Aorta (tissue), 5 donors: ENCODE data around the gene HDAC3. TPM values are rescaled to one million over a fixed set of nuclear protein-coding genes. Genes with fewer than 3 reads are reported as not detected.

ENCODE experiments used
- ATAC-seq: fragments of 200-7000 bp; cut with Tn5 transposase; one replicate; pipeline ENCODE4 v1.9.1; 2022; ENCODE audit warnings: moderate library complexity; ENCODE audit not compliant: low FRiP score
- DNase-seq, 2 donors: peaks; one replicate each; pipeline ENCODE4 v3.0.0-alpha.2; 2020
- H3K27ac ChIP-seq, 2 donors: one replicate each; pipeline ENCODE4 v1.5.1; 2013; ENCODE audit warnings: low read length in 2 of 2, mild to moderate bottlenecking in 2 of 2, moderate library complexity in 2 of 2, control low read depth in 1 of 2, inconsistent platforms in 1 of 2, low read depth in 1 of 2
- H3K27me3 ChIP-seq, 2 donors: one replicate each; pipeline ENCODE4 v1.6.1; 2013; ENCODE audit warnings: control low read depth in 1 of 2, low read length in 1 of 2, mild to moderate bottlenecking in 1 of 2, moderate library complexity in 1 of 2; ENCODE audit not compliant: insufficient read depth in 2 of 2, control insufficient read depth in 1 of 2
- H3K36me3 ChIP-seq, 2 donors: one replicate each; pipeline ENCODE4 v1.6.1; 2013; ENCODE audit warnings: control low read depth in 1 of 2, low read length in 1 of 2, mild to moderate bottlenecking in 1 of 2; ENCODE audit not compliant: insufficient read depth in 2 of 2, control insufficient read depth in 1 of 2
- H3K4me1 ChIP-seq, 2 donors: one replicate each; pipeline ENCODE4 v1.6.1; 2013; ENCODE audit warnings: low read length in 2 of 2, control low read depth in 1 of 2, mild to moderate bottlenecking in 1 of 2, moderate library complexity in 1 of 2; ENCODE audit not compliant: insufficient read depth in 2 of 2, control insufficient read depth in 1 of 2
- H3K4me3 ChIP-seq, 2 donors: one replicate each; pipeline ENCODE4 v1.5.1; 2013; ENCODE audit warnings: low read length in 2 of 2, control low read depth in 1 of 2, mild to moderate bottlenecking in 1 of 2
- H3K9me3 ChIP-seq: one replicate; pipeline ENCODE4 v1.6.1; 2013; ENCODE audit warnings: mild to moderate bottlenecking, low read length; ENCODE audit not compliant: control insufficient read depth
- WGBS, 2 donors: extraction: QIAGEN DNeasy Blood & Tissue Kit; methylation state at CpG; one replicate each; pipeline ENCODE4 v1.1.7; 2013; 5-methylcytosine and 5-hydroxymethylcytosine counted together
- intact Hi-C, 2 donors: fragments of 100-400 bp; cut with DNase I; formaldehyde crosslinking; loops; one replicate each; pipeline versions ENCODE4 v1.14.2 to v1.15.0; 2022
- polyA plus RNA-seq, 2 donors: library from polyadenylated mRNA; stranded (reverse); fragments of 200-250 nt; gene quantifications; one replicate each; pipeline ENCODE4 v1.2.3, GENCODE V29; 2013
- total RNA-seq, 2 donors: library from RNA; stranded (reverse); fragmentation: NEBNext Ultra II Directional; extraction: Animal tissue kit (Norgen Biotek cat#: 25700); gene quantifications; one replicate each; pipeline ENCODE4 v1.2.1, GENCODE V29; 2021
- donor health status: healthy with polysubstance abuse.
- donor health status: Bipolar disorder and iron deficiency.
- donor health status: DM: no; HTN: no; CAD: no.
- donor health status: DM: no; HTN: no; CAD: no.
- donor health status: DM: yes; HTN: yes; CAD: no.

The HDAC3 gene
- total and polyA plus RNA-seq, 4 donors, result 21.3 to 86.8 (median 53.4) TPM

GRCh38 chr5:141633871-141634561, 2.6 kb downstream of the HDAC3 start:
- Histone ChIP-seq H3K36me3 (peaks cover 0 to 8% of the 10 kb centered on the region in 2 donors), H3K4me1 (no peaks in the 10 kb centered on the region), H3K27ac (no peak overlapping the region), H3K27me3 (no peaks in the 10 kb centered on the region), H3K9me3 (no peaks in the 10 kb centered on the region), H3K4me3 (no peak overlapping the region)
- 80 to 81% methylated on average over 5 of the region's 5 CpGs for WGBS, 2 donors
- no peak for DNase-seq
- ATAC-seq, result no peak
- intact Hi-C loops, result no loop called here

- Histone ChIP-seq H3K9me3 (no peaks in the 10 kb centered on the region), H3K36me3 (peaks cover 4 to 12% of the 10 kb centered on the region in 2 donors), H3K4me1 (no peaks in the 10 kb centered on the region), H3K27ac (no peak overlapping the region), H3K27me3 (no peaks in the 10 kb centered on the region), H3K4me3 (no peak overlapping the region)
- DNase-seq (no peak), ATAC-seq (no peak)
- intact Hi-C loops, result no loop called here
- WGBS, 2 donors, result 92 to 98% methylated on average over 2 of the region's 2 CpGs
Measured at GRCh38 chr5:141632650-141633049, 4.0 kb downstream of the HDAC3 start.

GRCh38 chr5:141630570-141631140, 6.0 kb downstream of the HDAC3 start:
- Histone ChIP-seq H3K36me3 (peaks cover 5 to 16% of the 10 kb centered on the region in 2 donors), H3K27ac (no peak overlapping the region), H3K4me3 (no peak overlapping the region), H3K27me3 (no peaks in the 10 kb centered on the region), H3K9me3 (no peaks in the 10 kb centered on the region), H3K4me1 (no peaks in the 10 kb centered on the region)
- no peak for DNase-seq
- intact Hi-C loops, result no loop called here
- no peak for ATAC-seq
- 88 to 91% methylated on average over 5 of the region's 5 CpGs for WGBS, 2 donors

GRCh38 chr5:141628175-141628788, 8.4 kb downstream of the HDAC3 start:
- WGBS, 2 donors, result 91 to 92% methylated on average over 6 of the region's 6 CpGs

GRCh38 chr5:141623611-141624010, 13.0 kb downstream of the HDAC3 start:
- DNase-seq (no peak), ATAC-seq (no peak)
- H3K4me1 ChIP-seq, result no peaks in the 10 kb centered on the region
- WGBS, 2 donors, result 80 to 88% methylated on average over 5 of the region's 5 CpGs
- no peak overlapping the region for H3K4me3 ChIP-seq
- H3K27ac ChIP-seq, result no peak overlapping the region
- intact Hi-C loops, result loop anchor here in 1 of 2 donors (10.0 kb wide), 1 partner anchor 49 kb away; no protein-coding TSS in a partner anchor
- H3K36me3 ChIP-seq, result peaks cover 5 to 13% of the 10 kb centered on the region in 2 donors
- H3K9me3 ChIP-seq, result no peaks in the 10 kb centered on the region
- H3K27me3 ChIP-seq, result no peaks in the 10 kb centered on the region

More at GRCh38 chr5:141628175-141628788, 8.4 kb downstream of the HDAC3 start:
- no peak overlapping the region for H3K4me3 ChIP-seq
- no peak overlapping the region for H3K27ac ChIP-seq
- peaks cover 5 to 18% of the 10 kb centered on the region in 2 donors for H3K36me3 ChIP-seq
- H3K4me1 ChIP-seq, result no peaks in the 10 kb centered on the region
- H3K9me3 ChIP-seq, result no peaks in the 10 kb centered on the region
- DNase-seq (no peak), ATAC-seq (no peak)
- intact Hi-C loops, result loop anchor here in 1 of 2 donors (10.0 kb wide), 1 partner anchor 53 kb away; no protein-coding TSS in a partner anchor
- H3K27me3 ChIP-seq, result no peaks in the 10 kb centered on the region

GRCh38 chr5:141623186-141623585, 13.5 kb downstream of the HDAC3 start:
- intact Hi-C loops, result loop anchor here in 1 of 2 donors (10.0 kb wide), 1 partner anchor 48 kb away; no protein-coding TSS in a partner anchor
- Histone ChIP-seq H3K4me1 (no peaks in the 10 kb centered on the region), H3K27me3 (no peaks in the 10 kb centered on the region), H3K36me3 (peaks cover 5 to 13% of the 10 kb centered on the region in 2 donors), H3K9me3 (no peaks in the 10 kb centered on the region), H3K27ac (no peak overlapping the region), H3K4me3 (no peak overlapping the region)
- DNase-seq (no peak), ATAC-seq (no peak)

GRCh38 chr5:141618804-141619554, 17.7 kb downstream of the HDAC3 start, which contains the start of gene DIAPH1:
Gene DIAPH1, minus strand, starts transcription at chr5:141619000. Its CDS starts 86 bp downstream, at chr5:141618914.
- peak; percentile 98 for ATAC-seq
- Histone ChIP-seq H3K4me1 (peaks cover 0 to 8% of the 10 kb centered on the region in 2 donors), H3K9me3 (no peaks in the 10 kb centered on the region), H3K27me3 (no peaks in the 10 kb centered on the region), H3K4me3 (peak within 1 kb of the TSS; percentile 97 to 98), H3K27ac (peak within 1 kb of the TSS; percentile 74 to 91), H3K36me3 (peaks cover 0 to 3% of the 10 kb centered on the region in 2 donors)
- WGBS, 2 donors, result 1% methylated on average over 62 to 70 of the region's 70 CpGs
- intact Hi-C loops, result loop anchor here (1.0 kb wide), 1 partner anchor 27 kb away; no protein-coding TSS in a partner anchor
- peak; percentile 98 to 99 for DNase-seq

- intact Hi-C loops, result no loop called here
Measured at GRCh38 chr5:141618030-141618803, 18.4 kb downstream of the HDAC3 start.

More at GRCh38 chr5:141618030-141618803, 18.4 kb downstream of the HDAC3 start:
- Histone ChIP-seq H3K27ac (peak overlapping the region; percentile 74 to 91), H3K27me3 (no peaks in the 10 kb centered on the region), H3K4me3 (peak overlapping the region; percentile 97 to 98), H3K9me3 (no peaks in the 10 kb centered on the region), H3K4me1 (peaks cover 0 to 8% of the 10 kb centered on the region in 2 donors), H3K36me3 (peaks cover 0 to 3% of the 10 kb centered on the region in 2 donors)
- ATAC-seq (peak; percentile 69), DNase-seq (peak in 1 of 2 donors; percentile 70)
- WGBS, 2 donors, result 0 to 1% methylated on average over 28 to 36 of the region's 36 CpGs
